NB4 (cell line): Measurements from ENCODE around the gene CHN1.

Experiments used
- POLR2A ChIP-seq: IDR thresholded peaks from 2 replicates; pipeline ENCODE4 v1.6.1; 2011; ENCODE audit warnings: mild to moderate bottlenecking; ENCODE audit not compliant: insufficient read length; ENCODE audit errors: extremely low read depth
- TF ChIP-seq, protein P1 (sequence below): IDR thresholded peaks from 2 replicates; pipeline ENCODE4 v1.6.1; 2011; ENCODE audit warnings: low read depth, low read length
- TF ChIP-seq, protein P2 (sequence below): IDR thresholded peaks from one replicate; pipeline ENCODE4 v1.5.1; 2012; ENCODE audit warnings: low read depth, low read length

DNA sequence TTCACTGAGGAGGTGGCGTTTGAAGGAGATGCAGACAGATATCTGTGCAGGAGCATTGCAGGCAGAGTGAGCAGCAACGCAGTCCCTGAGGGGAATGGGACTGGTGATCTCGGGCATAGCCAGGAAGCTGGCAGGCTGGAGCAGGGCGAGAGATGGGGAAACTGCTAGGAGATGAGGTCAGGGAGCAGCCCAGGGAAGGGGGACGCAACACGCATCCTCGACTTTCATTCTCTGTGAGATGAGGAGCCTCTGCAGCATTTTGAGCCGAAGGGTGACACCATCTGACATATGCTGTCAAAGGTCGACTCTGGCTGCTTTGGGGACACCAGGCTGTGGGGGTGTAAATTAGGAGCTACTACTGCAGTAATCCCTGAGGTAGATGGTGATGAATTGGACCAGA is 236.6 kb downstream of the CHN1 start:
- TF ChIP-seq, protein P1, sequence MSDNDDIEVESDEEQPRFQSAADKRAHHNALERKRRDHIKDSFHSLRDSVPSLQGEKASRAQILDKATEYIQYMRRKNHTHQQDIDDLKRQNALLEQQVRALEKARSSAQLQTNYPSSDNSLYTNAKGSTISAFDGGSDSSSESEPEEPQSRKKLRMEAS, result no peak
- TF ChIP-seq, protein P2, sequence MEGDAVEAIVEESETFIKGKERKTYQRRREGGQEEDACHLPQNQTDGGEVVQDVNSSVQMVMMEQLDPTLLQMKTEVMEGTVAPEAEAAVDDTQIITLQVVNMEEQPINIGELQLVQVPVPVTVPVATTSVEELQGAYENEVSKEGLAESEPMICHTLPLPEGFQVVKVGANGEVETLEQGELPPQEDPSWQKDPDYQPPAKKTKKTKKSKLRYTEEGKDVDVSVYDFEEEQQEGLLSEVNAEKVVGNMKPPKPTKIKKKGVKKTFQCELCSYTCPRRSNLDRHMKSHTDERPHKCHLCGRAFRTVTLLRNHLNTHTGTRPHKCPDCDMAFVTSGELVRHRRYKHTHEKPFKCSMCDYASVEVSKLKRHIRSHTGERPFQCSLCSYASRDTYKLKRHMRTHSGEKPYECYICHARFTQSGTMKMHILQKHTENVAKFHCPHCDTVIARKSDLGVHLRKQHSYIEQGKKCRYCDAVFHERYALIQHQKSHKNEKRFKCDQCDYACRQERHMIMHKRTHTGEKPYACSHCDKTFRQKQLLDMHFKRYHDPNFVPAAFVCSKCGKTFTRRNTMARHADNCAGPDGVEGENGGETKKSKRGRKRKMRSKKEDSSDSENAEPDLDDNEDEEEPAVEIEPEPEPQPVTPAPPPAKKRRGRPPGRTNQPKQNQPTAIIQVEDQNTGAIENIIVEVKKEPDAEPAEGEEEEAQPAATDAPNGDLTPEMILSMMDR, result no peak
- TF ChIP-seq POLR2A, result no peak
